Prostate gland (tissue), 2 donors: ENCODE measurements around the gene BTBD9. TPM values are rescaled to one million over a fixed set of nuclear protein-coding genes. Genes with fewer than 3 reads are reported as not detected.

Source experiments
- DNase-seq: peaks from one replicate; pipeline ENCODE4 v3.0.0-alpha.2; 2019; ENCODE audit warnings: low spot score
- H3K27ac ChIP-seq, 2 donors: fragments of 200-600 bp; sonication (generic); 2 replicates each; pipeline ENCODE4 v1.5.1; 2017 to 2019
- H3K27me3 ChIP-seq: fragments of 200-600 bp; sonication (generic); replicated peaks from 2 replicates; pipeline ENCODE4 v1.5.1; 2019; ENCODE audit not compliant: insufficient read depth
- H3K36me3 ChIP-seq, 2 donors: fragments of 200-600 bp; sonication (generic); 1 replicate in 1 of 2; 2 replicates in 1 of 2; pipeline versions ENCODE4 v1.5.1 to v1.8.1; 2017 to 2019
- H3K4me1 ChIP-seq: fragments of 200-600 bp; sonication (generic); replicated peaks from 2 replicates; pipeline ENCODE4 v1.5.1; 2019
- H3K4me3 ChIP-seq, 2 donors: fragments of 200-600 bp; sonication (generic); 2 replicates each; pipeline ENCODE4 v1.5.1; 2017 to 2019
- H3K9me3 ChIP-seq: fragments of 200-600 bp; sonication (generic); 2 replicates; pipeline ENCODE4 v1.5.1; 2017
- CTCF ChIP-seq, 4 experiments: fragments of 200-600 bp in 2 of 4; fragments of 450-650 bp in 2 of 4; sonication (generic) in 2 of 4; IDR thresholded peaks; 1 replicate in 3 of 4; 2 replicates in 1 of 4; pipeline ENCODE4 v1.5.1; 2016 to 2019; ENCODE audit warnings: antibody characterized with exemption in 4 of 4, mild to moderate bottlenecking in 2 of 4, moderate library complexity in 2 of 4
- POLR2A ChIP-seq: fragments of 450-650 bp; IDR thresholded peaks from one replicate; pipeline ENCODE4 v1.6.1; 2016; ENCODE audit warnings: antibody characterized with exemption, mild to moderate bottlenecking
- POLR2AphosphoS5 ChIP-seq: sonication (generic); formaldehyde crosslinking; IDR thresholded peaks from one replicate; pipeline ENCODE4 v1.6.1; 2017; ENCODE audit warnings: antibody characterized with exemption
- WGBS: methylation state at CpG from one replicate; pipeline ENCODE4 v1.1.5; 2018; 5-methylcytosine and 5-hydroxymethylcytosine counted together
- intact Hi-C: fragments of 100-400 bp; cut with DNase I; formaldehyde crosslinking; loops from one replicate; pipeline ENCODE4 v1.14.2; 2022
- total RNA-seq, 2 donors: library from RNA; depleted of rRNA; stranded (reverse); fragments of >200 nt; gene quantifications; one replicate each; pipeline ENCODE4 v1.1.0, GENCODE V29; 2016

The BTBD9 gene
- total RNA-seq, 2 donors from 2014 or later: 11.2 to 17.4 TPM

- no peaks in the 10 kb centered on the region for H3K27me3 ChIP-seq
- intact Hi-C loops: no loop called here
- no peak for DNase-seq
- no peaks in the 10 kb centered on the region for H3K36me3 ChIP-seq
- H3K27ac ChIP-seq: no peak overlapping the region
- TF ChIP-seq POLR2AphosphoS5 (no peak), CTCF (IDR thresholded peaks at IDR 0.05) (no peak), POLR2A (no peak)
- H3K9me3 ChIP-seq: no peaks in the 10 kb centered on the region
- no peaks in the 10 kb centered on the region for H3K4me1 ChIP-seq
- 83% methylated on average over 1 of the region's 1 CpG for WGBS
- no peak overlapping the region for H3K4me3 ChIP-seq
Measured at GRCh38 chr6:38323216-38323615, 316.5 kb downstream of the BTBD9 start.

DNA sequence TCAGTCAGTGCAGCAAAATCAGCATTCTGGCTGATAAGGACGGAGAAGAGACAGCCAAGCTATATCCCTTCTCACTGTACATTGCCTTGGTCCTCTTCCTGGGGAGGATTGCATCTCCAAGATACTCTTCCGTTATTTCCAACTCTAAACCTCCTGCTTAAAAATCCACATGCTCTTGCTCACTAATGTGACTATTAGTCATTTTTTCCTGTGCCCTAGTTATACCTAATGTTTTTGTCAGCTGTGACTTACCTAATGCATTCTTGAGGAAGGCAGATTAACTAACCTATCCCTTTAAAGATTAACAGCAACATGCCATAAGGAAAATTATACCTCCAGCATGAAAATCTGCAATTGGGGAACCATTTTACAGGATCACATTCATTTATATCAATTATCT lies 317.6 kb downstream of the BTBD9 start:
- DNase-seq: no peak
- no peaks in the 10 kb centered on the region for H3K4me1 ChIP-seq
- no peaks in the 10 kb centered on the region for H3K36me3 ChIP-seq
- H3K4me3 ChIP-seq: no peak overlapping the region
- H3K9me3 ChIP-seq: no peaks in the 10 kb centered on the region
- no peaks in the 10 kb centered on the region for H3K27me3 ChIP-seq
- H3K27ac ChIP-seq: no peak overlapping the region
- intact Hi-C loops: no loop called here
- no peak for TF ChIP-seq CTCF (IDR thresholded peaks at IDR 0.05)
- TF ChIP-seq POLR2A: no peak
- no peak for TF ChIP-seq POLR2AphosphoS5
- WGBS: 96% methylated on average over 2 of the region's 2 CpGs

DNA sequence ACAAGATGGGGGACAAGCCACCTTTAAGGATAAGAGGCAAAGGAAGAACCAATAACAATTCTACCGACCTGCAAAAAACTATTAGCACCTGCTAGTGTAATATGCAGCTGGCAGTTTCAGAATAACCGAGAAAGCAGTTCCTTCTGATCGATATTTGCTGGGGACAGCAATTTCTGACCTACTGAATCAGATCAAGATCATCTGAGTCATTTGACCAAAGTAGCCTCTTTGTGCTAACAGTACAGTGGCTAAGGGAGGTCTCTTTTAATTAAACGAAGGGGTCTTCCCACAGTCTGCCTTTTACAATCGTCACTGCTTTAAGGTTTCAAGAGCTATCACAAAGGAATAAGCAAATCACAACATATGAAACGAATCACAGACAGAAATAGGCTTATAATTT lies 318.9 kb downstream of the BTBD9 start:
- Histone ChIP-seq H3K27ac (no peak overlapping the region), H3K36me3 (no peaks in the 10 kb centered on the region), H3K27me3 (no peaks in the 10 kb centered on the region), H3K4me1 (no peaks in the 10 kb centered on the region), H3K9me3 (no peaks in the 10 kb centered on the region), H3K4me3 (no peak overlapping the region)
- TF ChIP-seq POLR2AphosphoS5: no peak
- intact Hi-C loops: no loop called here
- 73% methylated on average over 6 of the region's 6 CpGs for WGBS
- DNase-seq: no peak

- Histone ChIP-seq H3K9me3 (no peaks in the 10 kb centered on the region), H3K27me3 (no peaks in the 10 kb centered on the region), H3K4me1 (no peaks in the 10 kb centered on the region), H3K36me3 (no peaks in the 10 kb centered on the region), H3K27ac (no peak overlapping the region), H3K4me3 (no peak overlapping the region)
- intact Hi-C loops: no loop called here
- TF ChIP-seq POLR2A: no peak
- TF ChIP-seq CTCF (IDR thresholded peaks at IDR 0.05): no peak
- TF ChIP-seq POLR2AphosphoS5: no peak
- WGBS: 63% methylated on average over 3 of the region's 3 CpGs
- DNase-seq: no peak
Measured at GRCh38 chr6:38320358-38320757, 319.4 kb downstream of the BTBD9 start.

DNA sequence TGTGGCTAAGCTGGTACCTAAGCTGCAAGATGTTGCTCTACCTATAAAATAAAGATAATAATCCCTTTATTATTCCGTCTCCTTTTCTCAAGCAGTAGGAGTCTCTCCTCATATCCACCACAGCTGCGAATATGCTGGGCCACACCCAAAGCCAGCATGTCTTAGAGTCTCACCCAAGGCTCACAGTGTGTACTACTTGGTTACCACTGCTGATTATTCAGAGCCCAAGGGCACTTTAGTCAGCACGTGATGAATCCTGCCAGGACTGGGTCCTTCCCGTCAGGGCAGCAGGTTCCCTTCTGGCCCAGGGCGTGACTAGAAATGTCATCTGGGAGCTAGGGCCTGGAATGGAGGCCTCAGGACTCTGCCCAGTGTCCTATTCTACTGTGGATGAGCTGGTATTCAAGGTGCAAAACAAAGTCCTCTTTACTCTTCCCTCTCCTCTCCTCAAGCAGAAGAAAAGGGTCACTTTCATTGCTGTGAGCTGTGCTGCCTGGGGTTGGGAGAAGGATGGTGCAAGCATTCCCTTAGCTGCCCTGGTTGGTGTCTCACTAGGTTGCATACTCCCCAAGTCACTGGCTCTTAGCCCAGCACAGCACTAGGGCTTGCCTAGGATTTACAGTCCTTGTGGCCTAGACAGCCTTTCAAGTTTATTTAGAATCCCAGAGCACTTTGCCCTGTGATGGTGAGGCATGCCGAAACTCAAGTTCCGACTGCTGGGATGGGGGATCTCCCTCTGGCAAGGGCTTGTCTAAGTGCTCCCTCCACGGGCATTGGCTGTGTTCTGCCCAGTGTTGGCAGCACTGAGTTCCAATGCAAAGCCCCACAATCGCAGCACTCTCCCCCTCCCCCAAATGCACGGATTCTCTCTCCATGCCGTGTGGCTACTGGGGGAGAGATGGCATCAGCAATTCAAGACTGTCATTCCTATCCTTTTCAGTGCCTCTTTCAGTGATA lies 320.2 kb downstream of the BTBD9 start:
- Histone ChIP-seq H3K9me3 (no peaks in the 10 kb centered on the region), H3K27me3 (no peaks in the 10 kb centered on the region), H3K4me1 (no peaks in the 10 kb centered on the region), H3K27ac (no peak overlapping the region), H3K4me3 (no peak overlapping the region), H3K36me3 (no peaks in the 10 kb centered on the region)
- DNase-seq: no peak
- intact Hi-C loops: no loop called here
- WGBS: 77% methylated on average over 11 of the region's 11 CpGs
- TF ChIP-seq POLR2AphosphoS5 (no peak), POLR2A (no peak), CTCF (IDR thresholded peaks at IDR 0.05) (no peak)
